H1 (cell line): Measurements from ENCODE around the gene CDH12. TPM values are rescaled to one million over a fixed set of nuclear protein-coding genes. Genes with fewer than 3 reads are reported as not detected.

Experiments used
- CHD1 ChIP-seq: IDR thresholded peaks from 2 replicates; pipeline ENCODE4 v1.6.1; 2012; ENCODE audit warnings: low read depth, low read length, improper control_type of control experiment
- CHD7 ChIP-seq: fragments of 300-600 bp; sonication (generic); IDR thresholded peaks from 2 replicates; pipeline ENCODE4 v1.7.1; 2012; ENCODE audit warnings: low read length, moderate library complexity, mild to moderate bottlenecking, inconsistent platforms; ENCODE audit not compliant: insufficient replicate concordance
- EZH2 ChIP-seq: fragments of 200-600 bp; sonication (generic); IDR thresholded peaks from 2 replicates; pipeline ENCODE4 v1.7.1; 2012; ENCODE audit warnings: low read depth, mild to moderate bottlenecking, moderate library complexity, low read length, inconsistent platforms; ENCODE audit not compliant: severe bottlenecking
- GTF2F1 ChIP-seq: IDR thresholded peaks from 2 replicates; pipeline ENCODE4 v1.6.1; 2012; ENCODE audit warnings: low read depth, low read length, improper control_type of control experiment, borderline replicate concordance
- JUN ChIP-seq: IDR thresholded peaks from 2 replicates; pipeline ENCODE4 v1.6.1; 2011; ENCODE audit warnings: low read depth, mild to moderate bottlenecking, improper control_type of control experiment, low read length
- KDM1A ChIP-seq: fragments of 200-600, 300-600 bp; sonication (generic); IDR thresholded peaks from 2 replicates; pipeline ENCODE4 v1.7.1; 2016; ENCODE audit warnings: mild to moderate bottlenecking, low read length, borderline replicate concordance
- NRF1 ChIP-seq: IDR thresholded peaks from 2 replicates; pipeline ENCODE4 v1.6.1; 2011; ENCODE audit warnings: mild to moderate bottlenecking, low read depth, low read length, improper control_type of control experiment
- PHF8 ChIP-seq: fragments of 200-600 bp; sonication (generic); conservative IDR thresholded peaks from 2 replicates; pipeline ENCODE4 v1.7.1; 2012; ENCODE audit warnings: low read depth, mild to moderate bottlenecking, inconsistent platforms, low read length, moderate library complexity
- ZNF274 ChIP-seq: IDR thresholded peaks from 2 replicates; pipeline ENCODE4 v1.7.0; 2012; ENCODE audit warnings: low read length, borderline replicate concordance; ENCODE audit errors: extremely low read depth
- polyA plus RNA-seq, 7 experiments: library from polyadenylated mRNA; depleted of rRNA in 3 of 7; stranded (reverse) in 5 of 7; unstranded in 2 of 7; fragments of >200 nt in 5 of 7; fragments of 200-250 nt in 2 of 7; gene quantifications; 1 replicate in 5 of 7; 2 replicates in 1 of 7; 4 replicates in 1 of 7; pipeline versions ENCODE4 v1.2.1 to v1.2.3, GENCODE V29; 2011 to 2013; ENCODE audit warnings: missing spikeins in 2 of 7, mixed read lengths in 2 of 7
- total RNA-seq: library from RNA; stranded (reverse); fragmentation: NEBNext Ultra II Directional; extraction: Animal tissue kit (Norgen Biotek cat#: 25700); gene quantifications from 2 replicates; pipeline ENCODE4 v1.2.1, GENCODE V29; 2021

Gene CDH12
- total and polyA plus RNA-seq, 2 of the 8 experiments (the other 6 are each of a cell fraction or from before 2014, with no cell fraction given), result 0.03 TPM; not detected in 1

GRCh38 chr5:22539762-22540161, 313.4 kb downstream of the CDH12 start (continued):
- TF ChIP-seq CHD7 (no peak), JUN (no peak), PHF8 (no peak), KDM1A (no peak), EZH2 (no peak), CHD1 (no peak), NRF1 (no peak), GTF2F1 (no peak), ZNF274 (no peak)
